Kidney epithelial cell (primary cell): ENCODE measurements around the gene TTYH2. TPM values are rescaled to one million over a fixed set of nuclear protein-coding genes. Genes with fewer than 3 reads are reported as not detected.

Experiments used
- DNase-seq: peaks from one replicate; pipeline ENCODE4 v3.0.0-alpha.2; 2010; ENCODE audit warnings: low read depth
- H3K27me3 ChIP-seq: 2 replicates; pipeline ENCODE4 v1.6.0; 2011; ENCODE audit warnings: low read length; ENCODE audit not compliant: control insufficient read depth, insufficient read depth
- H3K36me3 ChIP-seq: 2 replicates; pipeline ENCODE4 v1.5.1; 2011; ENCODE audit warnings: low read length; ENCODE audit not compliant: control insufficient read depth, insufficient read depth
- H3K4me3 ChIP-seq: 2 replicates; pipeline ENCODE4 v1.5.1; 2011; ENCODE audit warnings: low read depth, mild to moderate bottlenecking, control low read depth, low read length
- total RNA-seq: library from RNA; depleted of rRNA; stranded (reverse); fragments of >200 nt; gene quantifications from 2 replicates; pipeline ENCODE4 v1.2.3, GENCODE V29; 2015
- TF ChIP-seq, protein P1 (sequence below): IDR thresholded peaks from 2 replicates; pipeline ENCODE4 v1.5.1; 2011; ENCODE audit warnings: mild to moderate bottlenecking, moderate library complexity, low read length, control low read depth, inconsistent platforms; ENCODE audit not compliant: insufficient read depth, poor library complexity, severe bottlenecking

Gene TTYH2
- total RNA-seq, 1 donor from 2014 or later: 1.1 TPM

DNA sequence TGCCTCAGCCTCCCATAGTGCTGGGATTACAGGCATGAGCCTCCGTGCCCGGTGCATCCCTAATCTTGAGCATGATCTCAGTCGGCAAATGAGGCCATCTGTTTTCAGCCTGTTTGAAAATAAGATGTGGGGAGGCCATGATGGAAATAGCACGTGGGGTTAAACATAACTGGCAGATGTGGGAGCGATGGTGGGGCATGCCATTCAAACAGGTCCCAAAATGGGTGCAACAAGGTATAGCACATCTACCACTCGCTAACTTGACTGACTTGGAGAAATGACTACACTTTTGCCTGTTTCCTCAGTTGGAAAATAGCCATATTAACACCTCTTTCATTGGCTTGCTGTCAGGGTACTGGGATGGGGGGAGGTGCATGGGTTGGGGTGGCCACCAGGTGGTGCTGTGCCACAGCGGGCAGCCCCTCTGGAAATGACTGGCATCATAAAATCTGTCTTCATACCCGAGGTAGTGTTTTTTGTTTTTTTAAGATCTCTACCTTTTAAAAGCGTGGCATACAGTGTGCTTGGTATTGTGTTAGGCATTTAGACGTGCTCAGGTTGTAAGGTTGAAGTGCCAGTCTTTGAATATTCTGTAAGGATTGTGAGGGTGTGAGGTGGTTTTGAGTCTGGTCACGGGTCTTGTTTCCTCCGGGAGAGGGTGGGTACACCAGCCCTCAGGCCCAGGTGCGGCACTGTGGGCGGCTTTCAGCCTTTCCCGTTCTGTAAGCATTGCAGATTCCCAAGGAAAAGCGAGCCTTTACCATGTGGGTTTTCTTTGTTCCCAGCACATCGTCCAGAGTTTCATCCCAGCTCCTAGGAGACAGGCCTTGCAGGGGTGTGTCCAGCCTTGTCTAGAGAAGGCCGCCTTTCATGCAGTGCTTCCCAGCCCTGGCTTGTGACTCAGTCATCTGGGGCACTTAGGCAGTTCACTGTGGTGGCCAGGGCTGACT is 2.9 kb upstream of the TTYH2 start:
- no peak for DNase-seq
- Histone ChIP-seq H3K27me3 (peaks cover 30% of the 10 kb centered on the region), H3K36me3 (no peaks in the 10 kb centered on the region), H3K4me3 (no peak overlapping the region)
- TF ChIP-seq, protein P1, sequence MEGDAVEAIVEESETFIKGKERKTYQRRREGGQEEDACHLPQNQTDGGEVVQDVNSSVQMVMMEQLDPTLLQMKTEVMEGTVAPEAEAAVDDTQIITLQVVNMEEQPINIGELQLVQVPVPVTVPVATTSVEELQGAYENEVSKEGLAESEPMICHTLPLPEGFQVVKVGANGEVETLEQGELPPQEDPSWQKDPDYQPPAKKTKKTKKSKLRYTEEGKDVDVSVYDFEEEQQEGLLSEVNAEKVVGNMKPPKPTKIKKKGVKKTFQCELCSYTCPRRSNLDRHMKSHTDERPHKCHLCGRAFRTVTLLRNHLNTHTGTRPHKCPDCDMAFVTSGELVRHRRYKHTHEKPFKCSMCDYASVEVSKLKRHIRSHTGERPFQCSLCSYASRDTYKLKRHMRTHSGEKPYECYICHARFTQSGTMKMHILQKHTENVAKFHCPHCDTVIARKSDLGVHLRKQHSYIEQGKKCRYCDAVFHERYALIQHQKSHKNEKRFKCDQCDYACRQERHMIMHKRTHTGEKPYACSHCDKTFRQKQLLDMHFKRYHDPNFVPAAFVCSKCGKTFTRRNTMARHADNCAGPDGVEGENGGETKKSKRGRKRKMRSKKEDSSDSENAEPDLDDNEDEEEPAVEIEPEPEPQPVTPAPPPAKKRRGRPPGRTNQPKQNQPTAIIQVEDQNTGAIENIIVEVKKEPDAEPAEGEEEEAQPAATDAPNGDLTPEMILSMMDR: peak; percentile 99

DNA sequence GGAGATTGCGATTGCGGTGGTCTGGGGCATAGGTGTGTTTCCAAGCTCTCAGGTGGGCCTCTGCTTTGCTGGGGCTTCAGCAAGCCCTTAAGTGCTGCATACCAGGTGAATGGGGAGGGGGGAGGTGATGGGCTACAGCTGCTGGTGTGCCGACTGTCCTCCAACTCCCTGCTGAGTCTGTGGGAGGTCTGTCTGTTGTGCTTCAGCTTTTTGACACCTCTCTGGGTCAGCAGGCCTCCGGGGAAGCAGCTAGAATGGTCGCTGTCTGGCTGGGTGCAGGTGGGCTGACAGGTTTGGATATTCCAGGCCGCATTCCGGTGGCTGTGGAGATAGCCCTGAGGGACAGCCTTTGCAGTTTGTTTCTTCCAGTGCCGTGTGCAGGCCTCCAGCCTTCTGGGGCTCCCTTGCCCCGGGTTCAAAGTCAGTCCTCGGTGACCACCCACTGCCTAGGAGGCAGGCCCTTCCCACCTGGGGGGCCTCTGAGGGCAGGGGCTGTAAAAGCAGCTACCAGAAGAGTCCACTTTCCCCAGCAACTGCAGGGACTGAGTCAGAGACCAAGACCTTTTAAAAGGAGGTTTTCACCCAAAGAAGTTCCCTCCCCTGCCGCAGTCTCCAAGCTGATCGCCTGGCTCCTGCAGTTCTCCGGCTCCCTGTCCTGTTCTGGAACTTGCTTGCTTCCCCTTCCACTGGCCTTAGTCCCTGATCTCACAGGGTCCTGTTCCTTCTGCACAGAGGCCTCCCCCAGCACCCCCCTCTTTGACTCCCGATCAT is 2.0 kb upstream of the TTYH2 start:
- no peaks in the 10 kb centered on the region for H3K36me3 ChIP-seq
- TF ChIP-seq, protein P1: no peak
- H3K27me3 ChIP-seq: peaks cover 36% of the 10 kb centered on the region
- DNase-seq: no peak
- no peak overlapping the region for H3K4me3 ChIP-seq

DNA sequence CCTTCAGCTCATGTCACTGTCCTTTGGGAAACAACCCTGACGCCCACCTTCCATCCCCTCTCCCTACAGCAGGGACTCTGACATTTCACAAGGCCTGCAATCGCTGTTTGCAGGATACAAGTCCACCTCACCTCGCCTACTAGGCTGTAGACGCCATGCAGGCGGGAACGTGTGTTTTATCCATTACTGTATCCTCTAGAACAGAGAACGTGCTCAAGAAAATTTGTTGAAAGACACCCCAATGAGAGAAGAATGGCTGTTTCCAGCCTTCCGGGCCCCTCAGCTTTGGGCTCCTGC is 1.5 kb upstream of the TTYH2 start:
- Histone ChIP-seq H3K27me3 (peaks cover 37% of the 10 kb centered on the region), H3K4me3 (no peak overlapping the region), H3K36me3 (no peaks in the 10 kb centered on the region)
- TF ChIP-seq, protein P1: no peak
- no peak for DNase-seq

DNA sequence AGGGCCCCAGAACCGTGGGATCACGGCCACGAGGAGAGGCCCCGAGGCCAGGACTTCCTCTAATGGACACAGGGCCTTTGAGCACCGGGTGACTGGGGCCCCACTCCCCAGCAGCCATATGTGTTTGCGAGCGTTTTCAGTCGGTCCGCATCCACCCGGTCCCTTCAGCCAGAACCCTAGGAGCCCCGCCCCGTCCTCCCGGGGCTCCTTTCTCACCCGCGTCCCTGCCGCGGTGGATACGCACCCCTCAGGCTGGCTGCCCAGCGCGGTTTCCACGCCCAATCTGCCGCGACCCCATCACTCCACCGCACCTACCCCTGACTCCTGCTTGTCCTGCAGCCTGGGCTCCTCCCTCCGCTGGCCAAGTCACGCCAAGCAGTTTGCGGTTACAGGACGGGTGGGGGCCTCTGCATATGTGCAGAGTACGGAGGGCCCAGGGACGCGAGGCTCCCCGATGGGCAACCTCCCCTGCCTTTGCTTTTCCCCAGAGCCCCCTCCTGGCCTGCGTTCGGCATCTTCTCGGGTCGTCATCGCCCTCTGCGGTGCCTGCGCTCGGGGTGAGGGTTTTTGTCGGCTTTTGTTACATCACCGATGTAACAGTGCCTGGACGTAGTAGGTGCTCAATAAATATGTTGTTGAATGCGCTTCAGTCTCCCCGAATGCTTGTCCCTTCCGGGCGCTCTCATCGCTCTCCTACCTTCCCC is 1.0 kb upstream of the TTYH2 start:
- TF ChIP-seq, protein P1: no peak
- Histone ChIP-seq H3K27me3 (peaks cover 37% of the 10 kb centered on the region), H3K4me3 (peak overlapping the region; percentile 46), H3K36me3 (no peaks in the 10 kb centered on the region)
- no peak for DNase-seq

DNA sequence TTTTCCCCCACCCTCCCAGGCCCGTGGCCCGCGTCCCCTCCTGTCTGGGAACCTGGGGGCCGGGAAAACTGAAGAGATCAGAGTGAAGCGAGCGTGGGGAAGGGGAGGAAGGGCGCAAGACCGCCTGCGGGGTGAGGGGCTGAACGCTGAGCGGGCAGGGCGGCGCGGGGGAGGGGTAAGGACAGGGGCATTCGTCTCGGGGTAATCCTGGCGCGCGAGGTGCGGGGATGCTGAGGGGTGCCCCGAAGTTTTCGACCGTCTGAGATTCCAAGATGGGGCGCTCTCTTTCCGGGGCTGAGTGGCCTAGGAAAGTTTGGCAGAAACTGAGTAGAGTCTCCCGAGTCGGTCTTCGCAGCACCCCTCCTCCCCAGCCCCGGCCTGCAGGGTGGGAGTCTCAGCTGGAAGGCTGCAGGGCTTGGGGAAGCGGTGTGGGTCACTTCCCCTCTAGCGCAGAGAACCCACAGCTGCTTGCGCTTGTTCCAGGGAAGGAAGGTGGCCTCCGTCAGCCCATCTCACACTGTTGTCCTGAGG is 555 bp downstream of the TTYH2 start:
- Histone ChIP-seq H3K4me3 (peak overlapping the region; percentile 36), H3K36me3 (no peaks in the 10 kb centered on the region), H3K27me3 (peaks cover 39% of the 10 kb centered on the region)
- TF ChIP-seq, protein P1: no peak
- DNase-seq: no peak
